Measurements from ENCODE around the gene FRMD5. TPM values are rescaled to one million over a fixed set of nuclear protein-coding genes. Genes with fewer than 3 reads are reported as not detected.

FRMD5 gene
- polyA plus RNA-seq, 1 experiment, result 5.2 TPM

GRCh38 chr15:43985976-43986680 lies 208.9 kb downstream of the FRMD5 start:
- DNase-seq (ENCODE audit: low read depth, low spot score), result no peak
- ChIA-PET POLR2A (no interaction called here), CTCF (interaction anchor here (1.0 kb wide), 1 partner anchor 79 kb away, joined by 3 read pairs; no protein-coding TSS in a partner anchor)

GRCh38 chr15:43981576-43981975 lies 213.5 kb downstream of the FRMD5 start:
- DNase-seq (ENCODE audit: low read depth, low spot score), result no peak
- Histone ChIP-seq H3K9me3 (ENCODE audit: control insufficient read depth, insufficient read depth, low read length) (peaks cover 2% of the 10 kb centered on the region; the same call in 1 of the 2 replicates), H3K27ac (ENCODE audit: low read depth, low read length) (no peak overlapping the region), H3K4me3 (ENCODE audit: low read depth, low read length) (no peak overlapping the region), H3K27me3 (ENCODE audit: control insufficient read depth, insufficient read depth, low read length) (no peaks in the 10 kb centered on the region)
- ChIA-PET CTCF (no interaction called here), POLR2A (no interaction called here)
- TF ChIP-seq CTCF (IDR thresholded peaks at IDR 0.05; ENCODE audit: low read depth, low read length), result no peak

More at GRCh38 chr15:43985976-43986680, 208.9 kb downstream of the FRMD5 start:
- peaks cover 6% of the 10 kb centered on the region; the same call in 1 of the 2 replicates for H3K9me3 ChIP-seq (ENCODE audit: control insufficient read depth, insufficient read depth, low read length)
- H3K27ac ChIP-seq (ENCODE audit: low read depth, low read length), result no peak overlapping the region
- H3K4me3 ChIP-seq (ENCODE audit: low read depth, low read length), result no peak overlapping the region
- H3K27me3 ChIP-seq (ENCODE audit: control insufficient read depth, insufficient read depth, low read length), result no peaks in the 10 kb centered on the region
- TF ChIP-seq CTCF (IDR thresholded peaks at IDR 0.05; ENCODE audit: low read depth, low read length), result no peak

GRCh38 chr15:43977072-43977884 lies 217.8 kb downstream of the FRMD5 start:
- no peak for DNase-seq (ENCODE audit: low read depth, low spot score)
- TF ChIP-seq CTCF (IDR thresholded peaks at IDR 0.05; ENCODE audit: low read depth, low read length), result no peak
- ChIA-PET CTCF (no interaction called here), POLR2A (no interaction called here)
- H3K4me3 ChIP-seq (ENCODE audit: low read depth, low read length), result no peak overlapping the region
- no peaks in the 10 kb centered on the region for H3K27me3 ChIP-seq (ENCODE audit: control insufficient read depth, insufficient read depth, low read length)
- peaks cover 2% of the 10 kb centered on the region; the same call in 1 of the 2 replicates for H3K9me3 ChIP-seq (ENCODE audit: control insufficient read depth, insufficient read depth, low read length)
- H3K27ac ChIP-seq (ENCODE audit: low read depth, low read length), result no peak overlapping the region

GRCh38 chr15:43975770-43976169 lies 219.3 kb downstream of the FRMD5 start:
- Histone ChIP-seq H3K27me3 (ENCODE audit: control insufficient read depth, insufficient read depth, low read length) (no peaks in the 10 kb centered on the region), H3K4me3 (ENCODE audit: low read depth, low read length) (no peak overlapping the region), H3K9me3 (ENCODE audit: control insufficient read depth, insufficient read depth, low read length) (peaks cover 2% of the 10 kb centered on the region; the same call in 1 of the 2 replicates), H3K27ac (ENCODE audit: low read depth, low read length) (no peak overlapping the region)
- POLR2A ChIA-PET, result no interaction called here
- no peak for TF ChIP-seq CTCF (IDR thresholded peaks at IDR 0.05; ENCODE audit: low read depth, low read length)
- CTCF ChIA-PET, result no interaction called here
- DNase-seq (ENCODE audit: low read depth, low spot score), result no peak

GRCh38 chr15:43975326-43975725 lies 219.7 kb downstream of the FRMD5 start:
- ChIA-PET CTCF (no interaction called here), POLR2A (no interaction called here)
- peaks cover 2% of the 10 kb centered on the region; the same call in 1 of the 2 replicates for H3K9me3 ChIP-seq (ENCODE audit: control insufficient read depth, insufficient read depth, low read length)
- no peaks in the 10 kb centered on the region for H3K27me3 ChIP-seq (ENCODE audit: control insufficient read depth, insufficient read depth, low read length)
- no peak overlapping the region for H3K4me3 ChIP-seq (ENCODE audit: low read depth, low read length)
- TF ChIP-seq CTCF (IDR thresholded peaks at IDR 0.05; ENCODE audit: low read depth, low read length), result no peak
- DNase-seq (ENCODE audit: low read depth, low spot score), result no peak
- H3K27ac ChIP-seq (ENCODE audit: low read depth, low read length), result no peak overlapping the region

Measured in AG04450 (cell line).